Right cardiac atrium (tissue), 5 donors: Measurements from ENCODE around the gene GRIN3B. TPM values are rescaled to one million over a fixed set of nuclear protein-coding genes. Genes with fewer than 3 reads are reported as not detected.

Experiments used
- ATAC-seq, 2 donors: fragments of 200-7000 bp; cut with Tn5 transposase; one replicate each; pipeline versions ENCODE4 v1.8.0 to v1.9.1; 2020; ENCODE audit warnings: moderate library complexity in 2 of 2, mild to moderate bottlenecking in 1 of 2
- DNase-seq, 3 donors: peaks; one replicate each; pipeline ENCODE4 v3.0.0-alpha.2; 2020
- H3K27ac ChIP-seq: one replicate; pipeline ENCODE4 v1.5.1; 2013; ENCODE audit warnings: mild to moderate bottlenecking, low read length, control low read depth, moderate library complexity
- H3K27me3 ChIP-seq: one replicate; pipeline ENCODE4 v1.6.1; 2013; ENCODE audit not compliant: control insufficient read depth, insufficient read depth
- H3K4me1 ChIP-seq: one replicate; pipeline ENCODE4 v1.6.1; 2013; ENCODE audit warnings: low read length; ENCODE audit not compliant: control insufficient read depth, insufficient read depth
- H3K4me3 ChIP-seq: one replicate; pipeline ENCODE4 v1.5.1; 2013; ENCODE audit warnings: low read length, control low read depth
- H3K9me3 ChIP-seq: one replicate; pipeline ENCODE4 v1.6.1; 2013; ENCODE audit warnings: low read length; ENCODE audit not compliant: control insufficient read depth
- WGBS: extraction: QIAGEN DNeasy Blood & Tissue Kit; methylation state at CpG from one replicate; pipeline ENCODE4 v1.1.7; 2013; 5-methylcytosine and 5-hydroxymethylcytosine counted together
- intact Hi-C, 4 donors: fragments of 100-400 bp; cut with DNase I; formaldehyde crosslinking; loops; one replicate each; pipeline versions ENCODE4 v1.11.0 to v1.14.0; 2022 to 2023
- polyA plus RNA-seq: library from polyadenylated mRNA; stranded (reverse); fragments of 200-250 nt; gene quantifications from one replicate; pipeline ENCODE4 v1.2.3, GENCODE V29; 2013
- total RNA-seq, 4 donors: library from RNA; stranded (reverse); fragmentation: NEBNext Ultra II Directional; extraction: Animal tissue kit (Norgen Biotek cat#: 25700); gene quantifications; one replicate each; pipeline ENCODE4 v1.2.1, GENCODE V29; 2021
- donor health status: healthy with polysubstance abuse.
- donor health status: DM: no; HTN: yes; CAD: no.
- donor health status: DM: no; HTN: no; CAD: no.
- donor health status: DM: no; HTN: yes; CAD: no; lungs with severe emphysema.
- donor health status: DM: yes; HTN: yes; CAD: no.

GRIN3B gene
- total and polyA plus RNA-seq, 5 donors, result 0.06 TPM; not detected in 4

GRCh38 chr19:1058112-1058511 lies 57.9 kb downstream of the GRIN3B start:
- peaks cover 5% of the 10 kb centered on the region for H3K9me3 ChIP-seq
- no peak for ATAC-seq
- no peak overlapping the region for H3K27ac ChIP-seq
- no peaks in the 10 kb centered on the region for H3K27me3 ChIP-seq
- intact Hi-C loops, result no loop called here
- WGBS, result 95% methylated on average over 5 of the region's 5 CpGs
- no peak overlapping the region for H3K4me3 ChIP-seq
- H3K4me1 ChIP-seq, result no peaks in the 10 kb centered on the region
- no peak for DNase-seq

Other genes with a start within 250 kb of the GRIN3B start
- under 1 TPM in 1 of 4 donors, not detected in 3; 0.22 TPM for gene MISP, start 249.3 kb upstream of the GRIN3B start, total RNA-seq
- 0.02 TPM for gene MISP, start 249.3 kb upstream of the GRIN3B start, polyA plus RNA-seq
- gene PTBP1, start 203.0 kb upstream of the GRIN3B start, total RNA-seq, result 100 to 1,000 TPM in 1 of 4 donors, 10 to 100 TPM in 3; 67.5 to 119 (median 82.3) TPM
- 42.9 TPM for gene PTBP1, start 203.0 kb upstream of the GRIN3B start, polyA plus RNA-seq
- not detected for gene PLPPR3, start 178.5 kb upstream of the GRIN3B start, total RNA-seq
- 0.05 TPM for gene PLPPR3, start 178.5 kb upstream of the GRIN3B start, polyA plus RNA-seq
- gene AZU1, start 172.6 kb upstream of the GRIN3B start, total RNA-seq, result not detected
- 0.11 TPM for gene AZU1, start 172.6 kb upstream of the GRIN3B start, polyA plus RNA-seq
- not detected for gene PRTN3, start 159.4 kb upstream of the GRIN3B start, total RNA-seq
- not detected for gene PRTN3, start 159.4 kb upstream of the GRIN3B start, polyA plus RNA-seq
- gene ELANE, start 148.1 kb upstream of the GRIN3B start, total RNA-seq, result 1 to 10 TPM in 3 of 4 donors, under 1 TPM in 1; 0.85 to 2.6 (median 1.9) TPM
- 3.4 TPM for gene ELANE, start 148.1 kb upstream of the GRIN3B start, polyA plus RNA-seq
- gene CFD, start 140.8 kb upstream of the GRIN3B start, total RNA-seq, result 100 to 1,000 TPM; 221 to 590 (median 310) TPM
- gene CFD, start 140.8 kb upstream of the GRIN3B start, polyA plus RNA-seq, result 869 TPM
- gene MED16, start 107.2 kb upstream of the GRIN3B start, total RNA-seq, result 10 to 100 TPM; 23.9 to 28.4 (median 25.4) TPM
- 21.3 TPM for gene MED16, start 107.2 kb upstream of the GRIN3B start, polyA plus RNA-seq
- not detected for gene RNU6-9, start 106.9 kb upstream of the GRIN3B start, total RNA-seq
- not detected for gene RNU6-9, start 106.9 kb upstream of the GRIN3B start, polyA plus RNA-seq
- 10 to 100 TPM; 18.6 to 31.2 (median 21.2) TPM for gene R3HDM4, start 87.2 kb upstream of the GRIN3B start, total RNA-seq
- gene R3HDM4, start 87.2 kb upstream of the GRIN3B start, polyA plus RNA-seq, result 25.8 TPM
- gene KISS1R, start 83.1 kb upstream of the GRIN3B start, total RNA-seq, result not detected
- not detected for gene KISS1R, start 83.1 kb upstream of the GRIN3B start, polyA plus RNA-seq
- gene ARID3A, start 74.4 kb upstream of the GRIN3B start, total RNA-seq, result 1 to 10 TPM; 4.2 to 6.2 (median 5.6) TPM
- gene ARID3A, start 74.4 kb upstream of the GRIN3B start, polyA plus RNA-seq, result 3.3 TPM
- gene WDR18, start 16.1 kb upstream of the GRIN3B start, total RNA-seq, result 10 to 100 TPM; 12.2 to 24.0 (median 15.8) TPM
- gene WDR18, start 16.1 kb upstream of the GRIN3B start, polyA plus RNA-seq, result 22.5 TPM
- gene TMEM259, start 20.7 kb downstream of the GRIN3B start, total RNA-seq, result 100 to 1,000 TPM; 127 to 161 (median 143) TPM
- gene TMEM259, start 20.7 kb downstream of the GRIN3B start, polyA plus RNA-seq, result 164 TPM
- not detected for gene RNU6-2, start 21.1 kb downstream of the GRIN3B start, total RNA-seq
- not detected for gene RNU6-2, start 21.1 kb downstream of the GRIN3B start, polyA plus RNA-seq
- gene CNN2, start 26.2 kb downstream of the GRIN3B start, total RNA-seq, result 10 to 100 TPM; 57.4 to 75.9 (median 63.8) TPM
- gene CNN2, start 26.2 kb downstream of the GRIN3B start, polyA plus RNA-seq, result 52.1 TPM
- gene ABCA7, start 39.7 kb downstream of the GRIN3B start, total RNA-seq, result 10 to 100 TPM in 1 of 4 donors, 1 to 10 TPM in 3; 7.3 to 10.4 (median 8.7) TPM
- gene ABCA7, start 39.7 kb downstream of the GRIN3B start, polyA plus RNA-seq, result 9.1 TPM
- gene ARHGAP45, start 66.7 kb downstream of the GRIN3B start, total RNA-seq, result 10 to 100 TPM in 1 of 4 donors, 1 to 10 TPM in 3; 7.7 to 10.4 (median 9.2) TPM
- 5.9 TPM for gene ARHGAP45, start 66.7 kb downstream of the GRIN3B start, polyA plus RNA-seq
- 100 to 1,000 TPM; 110 to 145 (median 131) TPM for gene POLR2E, start 95.0 kb downstream of the GRIN3B start, total RNA-seq
- 179 TPM for gene POLR2E, start 95.0 kb downstream of the GRIN3B start, polyA plus RNA-seq
- gene GPX4, start 103.6 kb downstream of the GRIN3B start, total RNA-seq, result 100 to 1,000 TPM; 300 to 374 (median 359) TPM
- gene GPX4, start 103.6 kb downstream of the GRIN3B start, polyA plus RNA-seq, result 713 TPM
- 10 to 100 TPM; 18.0 to 44.5 (median 20.5) TPM for gene SBNO2, start 173.8 kb downstream of the GRIN3B start, total RNA-seq
- gene SBNO2, start 173.8 kb downstream of the GRIN3B start, polyA plus RNA-seq, result 13.4 TPM
- 10 to 100 TPM; 56.9 to 62.0 (median 57.7) TPM for gene STK11, start 205.4 kb downstream of the GRIN3B start, total RNA-seq
- gene STK11, start 205.4 kb downstream of the GRIN3B start, polyA plus RNA-seq, result 64.5 TPM
- 1 to 10 TPM in 3 of 4 donors, under 1 TPM in 1; 0.89 to 2.2 (median 1.5) TPM for gene CBARP, start 237.6 kb downstream of the GRIN3B start, total RNA-seq
- gene CBARP, start 237.6 kb downstream of the GRIN3B start, polyA plus RNA-seq, result 0.97 TPM
- 100 to 1,000 TPM; 490 to 706 (median 622) TPM for gene ATP5F1D, start 241.3 kb downstream of the GRIN3B start, total RNA-seq
- gene ATP5F1D, start 241.3 kb downstream of the GRIN3B start, polyA plus RNA-seq, result 660 TPM
- 100 to 1,000 TPM in 1 of 4 donors, 10 to 100 TPM in 3; 50.2 to 123 (median 62.4) TPM for gene MIDN, start 248.2 kb downstream of the GRIN3B start, total RNA-seq
- gene MIDN, start 248.2 kb downstream of the GRIN3B start, polyA plus RNA-seq, result 45.6 TPM